Thyroid gland (tissue), 4 donors: ENCODE measurements around the gene PLA2G4A. TPM values are rescaled to one million over a fixed set of nuclear protein-coding genes. Genes with fewer than 3 reads are reported as not detected.

Experiments
- DNase-seq, 2 donors: peaks; one replicate each; pipeline ENCODE4 v3.0.0-alpha.2; 2019
- H3K27ac ChIP-seq, 3 donors: fragments of 200-600 bp; sonication (generic); 1 replicate in 2 of 3; 2 replicates in 1 of 3; pipeline ENCODE4 v1.5.1; 2016 to 2019; ENCODE audit warnings: mild to moderate bottlenecking in 1 of 3, moderate library complexity in 1 of 3
- H3K27me3 ChIP-seq: fragments of 200-600 bp; sonication (generic); one replicate; pipeline ENCODE4 v1.5.1; 2019
- H3K36me3 ChIP-seq, 2 donors: fragments of 200-600 bp; sonication (generic); one replicate each; pipeline ENCODE4 v1.5.1; 2016 to 2019
- H3K4me1 ChIP-seq, 2 donors: fragments of 200-600 bp; sonication (generic); one replicate each; pipeline ENCODE4 v1.5.1; 2017 to 2019
- H3K4me3 ChIP-seq, 3 donors: fragments of 200-600 bp; sonication (generic); replicated peaks in 1 of 3; 1 replicate in 2 of 3; 2 replicates in 1 of 3; pipeline ENCODE4 v1.5.1; 2016; ENCODE audit warnings: mild to moderate bottlenecking in 1 of 3
- H3K9me3 ChIP-seq: fragments of 200-600 bp; sonication (generic); one replicate; pipeline ENCODE4 v1.5.1; 2017
- CTCF ChIP-seq, 6 experiments: fragments of 200-600 bp in 3 of 6; fragments of 450-650 bp in 3 of 6; sonication (generic) in 3 of 6; IDR thresholded peaks; one replicate each; pipeline ENCODE4 v1.5.1; 2016 to 2019; ENCODE audit warnings: antibody characterized with exemption in 6 of 6, mild to moderate bottlenecking in 2 of 6, inconsistent platforms in 1 of 6, moderate library complexity in 1 of 6
- POLR2A ChIP-seq, 2 donors: fragments of 450-650 bp; IDR thresholded peaks; one replicate each; pipeline ENCODE4 v1.6.1; 2017; ENCODE audit warnings: antibody characterized with exemption in 2 of 2, mild to moderate bottlenecking in 2 of 2, moderate library complexity in 1 of 2
- whole genome bisulfite sequencing, 2 donors: methylation state at CpG; one replicate each; pipeline ENCODE4 v1.1.5; 2017; 5-methylcytosine and 5-hydroxymethylcytosine counted together
- intact Hi-C: fragments of 100-400 bp; cut with DNase I; formaldehyde crosslinking; loops from one replicate; pipeline ENCODE4 v1.15.1; 2023
- total RNA-seq, 4 donors: library from RNA; depleted of rRNA; stranded (reverse); fragments of >200 nt; gene quantifications; one replicate each; pipeline ENCODE4 v1.2.3, GENCODE V29; 2016

Gene PLA2G4A
- total RNA-seq, 4 donors from 2014 or later, result 3.4 to 6.4 (median 5.2) TPM

GRCh38 chr1:186843931-186844330, 15.2 kb downstream of the PLA2G4A start:
- no peak overlapping the region for H3K4me3 ChIP-seq
- no peaks in the 10 kb centered on the region for H3K27me3 ChIP-seq
- intact Hi-C loops, result no loop called here
- no peaks in the 10 kb centered on the region for H3K4me1 ChIP-seq
- DNase-seq, result no peak
- 88 to 94% methylated on average over 2 of the region's 2 CpGs for WGBS, 2 donors
- no peak overlapping the region for H3K27ac ChIP-seq
- no peaks in the 10 kb centered on the region for H3K9me3 ChIP-seq
- H3K36me3 ChIP-seq, result no peaks in the 10 kb centered on the region
- no peak for TF ChIP-seq POLR2A (IDR thresholded peaks at IDR 0.05)
- TF ChIP-seq CTCF (IDR thresholded peaks at IDR 0.05), result no peak

- no peak overlapping the region for H3K27ac ChIP-seq
- intact Hi-C loops, result no loop called here
- H3K9me3 ChIP-seq, result no peaks in the 10 kb centered on the region
- DNase-seq, result no peak
- no peaks in the 10 kb centered on the region for H3K4me1 ChIP-seq
- no peaks in the 10 kb centered on the region for H3K36me3 ChIP-seq
- 54 to 58% methylated on average over 3 of the region's 3 CpGs for WGBS, 2 donors
- no peak for TF ChIP-seq CTCF (IDR thresholded peaks at IDR 0.05)
- no peaks in the 10 kb centered on the region for H3K27me3 ChIP-seq
- no peak overlapping the region for H3K4me3 ChIP-seq
Observed at GRCh38 chr1:186845576-186846210, 16.9 kb downstream of the PLA2G4A start.

- no peaks in the 10 kb centered on the region for H3K36me3 ChIP-seq
- no peak for TF ChIP-seq CTCF (IDR thresholded peaks at IDR 0.05)
- no peak for TF ChIP-seq POLR2A (IDR thresholded peaks at IDR 0.05)
Observed at GRCh38 chr1:186848509-186849130, 19.9 kb downstream of the PLA2G4A start.

GRCh38 chr1:186849271-186849671, 20.5 kb downstream of the PLA2G4A start:
- no peak overlapping the region for H3K4me3 ChIP-seq
- DNase-seq, result no peak
- no peak for TF ChIP-seq POLR2A (IDR thresholded peaks at IDR 0.05)
- TF ChIP-seq CTCF (IDR thresholded peaks at IDR 0.05), result no peak
- H3K9me3 ChIP-seq, result no peaks in the 10 kb centered on the region
- 84 to 87% methylated on average over 5 of the region's 5 CpGs for WGBS, 2 donors
- no peaks in the 10 kb centered on the region for H3K4me1 ChIP-seq
- H3K36me3 ChIP-seq, result no peaks in the 10 kb centered on the region
- no peak overlapping the region for H3K27ac ChIP-seq
- intact Hi-C loops, result no loop called here
- H3K27me3 ChIP-seq, result no peaks in the 10 kb centered on the region

More at GRCh38 chr1:186848509-186849130, 19.9 kb downstream of the PLA2G4A start:
- Histone ChIP-seq H3K4me1 (no peaks in the 10 kb centered on the region), H3K4me3 (no peak overlapping the region), H3K27ac (no peak overlapping the region), H3K27me3 (no peaks in the 10 kb centered on the region), H3K9me3 (no peaks in the 10 kb centered on the region)
- no peak for DNase-seq
- intact Hi-C loops, result no loop called here

- no peak for DNase-seq
- H3K4me3 ChIP-seq, result no peak overlapping the region
- no peaks in the 10 kb centered on the region for H3K9me3 ChIP-seq
- H3K27me3 ChIP-seq, result no peaks in the 10 kb centered on the region
- no peak overlapping the region for H3K27ac ChIP-seq
- TF ChIP-seq POLR2A (IDR thresholded peaks at IDR 0.05) (no peak), CTCF (IDR thresholded peaks at IDR 0.05) (no peak)
- intact Hi-C loops, result no loop called here
- H3K4me1 ChIP-seq, result no peaks in the 10 kb centered on the region
- H3K36me3 ChIP-seq, result no peaks in the 10 kb centered on the region
Observed at GRCh38 chr1:186849826-186850225, 21.1 kb downstream of the PLA2G4A start.
